Neural cell (in vitro differentiated cells): ENCODE measurements around the gene FAM163A. TPM values are rescaled to one million over a fixed set of nuclear protein-coding genes. Genes with fewer than 3 reads are reported as not detected.

ENCODE experiments used
- H2AFZ ChIP-seq: fragments of 200-600, 300-800 bp; sonication (generic), shearing (Covaris generic); 2 replicates; pipeline ENCODE4 v1.6.0; 2014; ENCODE audit warnings: low read depth, mild to moderate bottlenecking, antibody characterized with exemption, low read length, moderate library complexity
- H3F3A ChIP-seq: fragments of 200-600 bp; shearing (Covaris generic); 2 replicates; pipeline ENCODE4 v1.6.1; 2016; ENCODE audit warnings: mild to moderate bottlenecking, moderate library complexity, mixed read lengths, antibody characterized with exemption, low read length; ENCODE audit not compliant: insufficient read depth, poor library complexity, severe bottlenecking
- H3K27ac ChIP-seq: fragments of 200-600, 300-800 bp; sonication (generic), shearing (Covaris generic); 2 replicates; pipeline ENCODE4 v1.5.1; 2014; ENCODE audit warnings: mild to moderate bottlenecking, low read length, moderate library complexity
- H3K27me3 ChIP-seq: fragments of 300-800, 200-600 bp; sonication (generic), shearing (Covaris generic); 2 replicates; pipeline ENCODE4 v1.6.0; 2014; ENCODE audit warnings: mild to moderate bottlenecking, low read depth, low read length, moderate library complexity; ENCODE audit not compliant: insufficient read depth
- H3K36me3 ChIP-seq: fragments of 300-800, 200-600 bp; sonication (generic), shearing (Covaris generic); 2 replicates; pipeline ENCODE4 v1.5.1; 2014; ENCODE audit warnings: mild to moderate bottlenecking, antibody characterized with exemption, low read length, moderate library complexity; ENCODE audit not compliant: insufficient read depth
- H3K4me2 ChIP-seq: fragments of 300-800, 200-600 bp; sonication (generic), shearing (Covaris generic); 2 replicates; pipeline ENCODE4 v1.6.0; 2014; ENCODE audit warnings: mild to moderate bottlenecking, low read length
- H3K4me3 ChIP-seq: fragments of 300-800, 200-600 bp; sonication (generic), shearing (Covaris generic); 2 replicates; pipeline ENCODE4 v1.5.1; 2014; ENCODE audit warnings: mild to moderate bottlenecking, low read length, moderate library complexity
- H3K79me2 ChIP-seq: fragments of 200-600 bp; shearing (Covaris generic); replicated peaks from 2 replicates; pipeline ENCODE4 v1.6.0; 2014; ENCODE audit warnings: mild to moderate bottlenecking, low read length, moderate library complexity; ENCODE audit not compliant: insufficient read depth
- H3K9ac ChIP-seq: fragments of 300-800, 200-600 bp; sonication (generic), shearing (Covaris generic); 2 replicates; pipeline ENCODE4 v1.6.1; 2016; ENCODE audit warnings: mild to moderate bottlenecking, low read length, mixed read lengths
- H3K9me2 ChIP-seq: fragments of 200-600 bp; shearing (Covaris generic); 2 replicates; pipeline ENCODE4 v1.6.1; 2016; ENCODE audit warnings: mild to moderate bottlenecking, low read length, mixed read lengths; ENCODE audit not compliant: insufficient read depth
- H3K9me3 ChIP-seq: fragments of 200-600, 300-800 bp; sonication (generic), shearing (Covaris generic); 2 replicates; pipeline ENCODE4 v1.6.1; 2016; ENCODE audit warnings: mild to moderate bottlenecking, mixed run types, low read length, moderate library complexity, mixed read lengths
- H4K20me1 ChIP-seq: fragments of 200-600 bp; shearing (Covaris generic); 2 replicates; pipeline ENCODE4 v1.6.1; 2016; ENCODE audit warnings: mild to moderate bottlenecking, mixed run types; ENCODE audit not compliant: insufficient read depth
- EP300 ChIP-seq: fragments of 450-650 bp; conservative IDR thresholded peaks from 2 replicates; pipeline ENCODE4 v1.6.1; 2014; ENCODE audit warnings: antibody characterized with exemption, mild to moderate bottlenecking, moderate library complexity; ENCODE audit not compliant: poor library complexity, severe bottlenecking
- EZH2 ChIP-seq: fragments of 200-600, 300-800 bp; shearing (Covaris generic), sonication (generic); IDR thresholded peaks from 2 replicates; pipeline ENCODE4 v1.6.1; 2014; ENCODE audit warnings: antibody characterized with exemption, low read length, borderline replicate concordance, mild to moderate bottlenecking; ENCODE audit not compliant: insufficient read depth, poor library complexity, severe bottlenecking
- MXI1 ChIP-seq: fragments of 450-650 bp; conservative IDR thresholded peaks from 2 replicates; pipeline ENCODE4 v1.6.1; 2014; ENCODE audit warnings: antibody characterized with exemption, mild to moderate bottlenecking; ENCODE audit not compliant: poor library complexity, severe bottlenecking
- POLR2AphosphoS5 ChIP-seq: IDR thresholded peaks from 2 replicates; pipeline ENCODE4 v1.6.1; 2012
- RAD21 ChIP-seq: fragments of 450-650 bp; conservative IDR thresholded peaks from 2 replicates; pipeline ENCODE4 v1.6.1; 2014; ENCODE audit warnings: antibody characterized with exemption, mild to moderate bottlenecking, moderate library complexity
- SMC3 ChIP-seq: fragments of 450-650 bp; conservative IDR thresholded peaks from 2 replicates; pipeline ENCODE4 v1.6.1; 2014; ENCODE audit warnings: antibody characterized with exemption, mild to moderate bottlenecking, moderate library complexity; ENCODE audit not compliant: poor library complexity
- TAF1 ChIP-seq: IDR thresholded peaks from 2 replicates; pipeline ENCODE4 v1.6.1; 2012; ENCODE audit warnings: low read depth
- polyA plus RNA-seq: library from polyadenylated mRNA; depleted of rRNA; stranded (reverse); fragments of >200 nt; gene quantifications from 2 replicates; pipeline ENCODE4 v1.2.3, GENCODE V29; 2014
- TF ChIP-seq, protein P1 (sequence below): IDR thresholded peaks from 2 replicates; pipeline ENCODE4 v1.6.1; 2012; ENCODE audit warnings: borderline replicate concordance
- TF ChIP-seq, protein P2 (sequence below): fragments of 450-650 bp; IDR thresholded peaks from 2 replicates; pipeline ENCODE4 v1.5.1; 2014; ENCODE audit warnings: antibody characterized with exemption, mild to moderate bottlenecking, moderate library complexity; ENCODE audit not compliant: poor library complexity, severe bottlenecking

FAM163A gene
- polyA plus RNA-seq, 1 donor from 2014 or later, result 0.21 TPM

GRCh38 chr1:179822065-179822464 is 79.0 kb downstream of the FAM163A start:
- TF ChIP-seq EP300, result no peak
- Histone ChIP-seq H3K36me3 (no peaks in the 10 kb centered on the region), H3K9me3 (no peaks in the 10 kb centered on the region), H3K27me3 (no peaks in the 10 kb centered on the region), H3K9me2 (no peaks in the 10 kb centered on the region), H3K27ac (no peak overlapping the region), H3K4me3 (no peak overlapping the region), H3F3A (no peaks in the 10 kb centered on the region), H3K79me2 (no peaks in the 10 kb centered on the region), H4K20me1 (no peaks in the 10 kb centered on the region), H2AFZ (no peak overlapping the region), H3K9ac (no peak overlapping the region), H3K4me2 (no peak overlapping the region)

DNA sequence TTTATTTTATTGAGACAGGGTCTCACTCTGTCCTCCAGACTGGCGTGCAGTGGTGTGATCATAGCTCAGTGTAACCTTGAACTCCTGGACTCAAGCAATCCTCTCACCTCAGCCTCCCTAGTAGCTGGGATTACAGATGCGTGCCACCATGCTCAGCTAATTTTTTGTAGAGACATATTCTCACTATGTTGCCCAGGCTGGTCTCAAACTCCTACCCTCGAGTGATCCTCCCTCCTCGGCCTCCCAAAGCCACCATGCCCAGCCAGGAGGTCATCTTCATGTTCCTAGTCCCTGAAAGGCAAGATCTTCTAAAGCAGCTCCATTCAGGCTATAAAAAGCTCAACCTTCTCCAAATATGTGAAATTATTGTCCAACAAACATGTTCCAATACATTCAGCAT is 80.6 kb downstream of the FAM163A start:
- TF ChIP-seq RAD21, result no peak
- TF ChIP-seq POLR2AphosphoS5, result no peak
- TF ChIP-seq SMC3, result no peak
- TF ChIP-seq, protein P1, sequence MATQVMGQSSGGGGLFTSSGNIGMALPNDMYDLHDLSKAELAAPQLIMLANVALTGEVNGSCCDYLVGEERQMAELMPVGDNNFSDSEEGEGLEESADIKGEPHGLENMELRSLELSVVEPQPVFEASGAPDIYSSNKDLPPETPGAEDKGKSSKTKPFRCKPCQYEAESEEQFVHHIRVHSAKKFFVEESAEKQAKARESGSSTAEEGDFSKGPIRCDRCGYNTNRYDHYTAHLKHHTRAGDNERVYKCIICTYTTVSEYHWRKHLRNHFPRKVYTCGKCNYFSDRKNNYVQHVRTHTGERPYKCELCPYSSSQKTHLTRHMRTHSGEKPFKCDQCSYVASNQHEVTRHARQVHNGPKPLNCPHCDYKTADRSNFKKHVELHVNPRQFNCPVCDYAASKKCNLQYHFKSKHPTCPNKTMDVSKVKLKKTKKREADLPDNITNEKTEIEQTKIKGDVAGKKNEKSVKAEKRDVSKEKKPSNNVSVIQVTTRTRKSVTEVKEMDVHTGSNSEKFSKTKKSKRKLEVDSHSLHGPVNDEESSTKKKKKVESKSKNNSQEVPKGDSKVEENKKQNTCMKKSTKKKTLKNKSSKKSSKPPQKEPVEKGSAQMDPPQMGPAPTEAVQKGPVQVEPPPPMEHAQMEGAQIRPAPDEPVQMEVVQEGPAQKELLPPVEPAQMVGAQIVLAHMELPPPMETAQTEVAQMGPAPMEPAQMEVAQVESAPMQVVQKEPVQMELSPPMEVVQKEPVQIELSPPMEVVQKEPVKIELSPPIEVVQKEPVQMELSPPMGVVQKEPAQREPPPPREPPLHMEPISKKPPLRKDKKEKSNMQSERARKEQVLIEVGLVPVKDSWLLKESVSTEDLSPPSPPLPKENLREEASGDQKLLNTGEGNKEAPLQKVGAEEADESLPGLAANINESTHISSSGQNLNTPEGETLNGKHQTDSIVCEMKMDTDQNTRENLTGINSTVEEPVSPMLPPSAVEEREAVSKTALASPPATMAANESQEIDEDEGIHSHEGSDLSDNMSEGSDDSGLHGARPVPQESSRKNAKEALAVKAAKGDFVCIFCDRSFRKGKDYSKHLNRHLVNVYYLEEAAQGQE, result no peak
- no peak for TF ChIP-seq TAF1
- TF ChIP-seq EZH2, result no peak
- no peak for TF ChIP-seq EP300
- TF ChIP-seq, protein P2, sequence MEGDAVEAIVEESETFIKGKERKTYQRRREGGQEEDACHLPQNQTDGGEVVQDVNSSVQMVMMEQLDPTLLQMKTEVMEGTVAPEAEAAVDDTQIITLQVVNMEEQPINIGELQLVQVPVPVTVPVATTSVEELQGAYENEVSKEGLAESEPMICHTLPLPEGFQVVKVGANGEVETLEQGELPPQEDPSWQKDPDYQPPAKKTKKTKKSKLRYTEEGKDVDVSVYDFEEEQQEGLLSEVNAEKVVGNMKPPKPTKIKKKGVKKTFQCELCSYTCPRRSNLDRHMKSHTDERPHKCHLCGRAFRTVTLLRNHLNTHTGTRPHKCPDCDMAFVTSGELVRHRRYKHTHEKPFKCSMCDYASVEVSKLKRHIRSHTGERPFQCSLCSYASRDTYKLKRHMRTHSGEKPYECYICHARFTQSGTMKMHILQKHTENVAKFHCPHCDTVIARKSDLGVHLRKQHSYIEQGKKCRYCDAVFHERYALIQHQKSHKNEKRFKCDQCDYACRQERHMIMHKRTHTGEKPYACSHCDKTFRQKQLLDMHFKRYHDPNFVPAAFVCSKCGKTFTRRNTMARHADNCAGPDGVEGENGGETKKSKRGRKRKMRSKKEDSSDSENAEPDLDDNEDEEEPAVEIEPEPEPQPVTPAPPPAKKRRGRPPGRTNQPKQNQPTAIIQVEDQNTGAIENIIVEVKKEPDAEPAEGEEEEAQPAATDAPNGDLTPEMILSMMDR, result no peak
- TF ChIP-seq MXI1, result no peak
- no peaks in the 10 kb centered on the region for H3K36me3 ChIP-seq

DNA sequence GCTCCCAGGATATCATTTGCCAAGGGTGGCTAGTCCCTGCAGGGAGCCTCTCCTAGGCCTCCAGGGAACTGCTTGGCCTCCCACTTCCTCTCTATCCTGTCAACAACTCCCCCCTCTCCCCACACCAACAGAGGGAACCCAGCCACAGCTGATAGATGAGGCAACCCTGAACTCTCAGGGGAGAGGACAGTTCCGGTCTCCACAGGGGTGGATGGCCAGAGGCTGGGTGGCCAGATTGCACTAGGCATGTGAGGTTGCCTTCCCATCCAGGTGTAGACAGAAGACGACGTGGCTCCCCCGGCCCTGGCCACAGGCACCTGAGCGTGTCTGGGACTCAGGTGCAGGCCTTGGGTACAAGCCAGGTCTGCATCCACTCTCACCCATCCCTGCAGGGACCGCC is 81.2 kb downstream of the FAM163A start:
- no peaks in the 10 kb centered on the region for H3F3A ChIP-seq
- TF ChIP-seq SMC3 (no peak), TAF1 (no peak), MXI1 (no peak), EZH2 (no peak), POLR2AphosphoS5 (no peak), RAD21 (no peak), EP300 (no peak)
- TF ChIP-seq, protein P1, result no peak
- TF ChIP-seq, protein P2, result no peak
- no peak overlapping the region for H3K9ac ChIP-seq
- H4K20me1 ChIP-seq, result no peaks in the 10 kb centered on the region
- no peaks in the 10 kb centered on the region for H3K9me3 ChIP-seq
- H3K4me3 ChIP-seq, result no peak overlapping the region
- no peaks in the 10 kb centered on the region for H3K36me3 ChIP-seq
- H3K9me2 ChIP-seq, result no peaks in the 10 kb centered on the region
- H3K4me2 ChIP-seq, result no peak overlapping the region
- no peak overlapping the region for H3K27ac ChIP-seq
- no peak overlapping the region for H2AFZ ChIP-seq
- H3K27me3 ChIP-seq, result no peaks in the 10 kb centered on the region
- no peaks in the 10 kb centered on the region for H3K79me2 ChIP-seq

More for the DNA sequence above, 80.6 kb downstream of the FAM163A start:
- H3K9me2 ChIP-seq, result no peaks in the 10 kb centered on the region
- H4K20me1 ChIP-seq, result no peaks in the 10 kb centered on the region
- no peaks in the 10 kb centered on the region for H3K9me3 ChIP-seq
- H3K4me3 ChIP-seq, result no peak overlapping the region
- H3K9ac ChIP-seq, result no peak overlapping the region
- no peak overlapping the region for H3K4me2 ChIP-seq
- H3K79me2 ChIP-seq, result no peaks in the 10 kb centered on the region
- H2AFZ ChIP-seq, result no peak overlapping the region
- H3F3A ChIP-seq, result no peaks in the 10 kb centered on the region
- H3K27ac ChIP-seq, result no peak overlapping the region
- H3K27me3 ChIP-seq, result no peaks in the 10 kb centered on the region
